Aorta (tissue), 5 donors: ENCODE data around the gene NEDD4L. TPM values are rescaled to one million over a fixed set of nuclear protein-coding genes. Genes with fewer than 3 reads are reported as not detected.

Experiments used
- ATAC-seq: fragments of 200-7000 bp; cut with Tn5 transposase; one replicate; pipeline ENCODE4 v1.9.1; 2022; ENCODE audit warnings: moderate library complexity; ENCODE audit not compliant: low FRiP score
- DNase-seq, 2 donors: peaks; one replicate each; pipeline ENCODE4 v3.0.0-alpha.2; 2020
- H3K27ac ChIP-seq, 2 donors: one replicate each; pipeline ENCODE4 v1.5.1; 2013; ENCODE audit warnings: low read length in 2 of 2, mild to moderate bottlenecking in 2 of 2, moderate library complexity in 2 of 2, control low read depth in 1 of 2, inconsistent platforms in 1 of 2, low read depth in 1 of 2
- H3K27me3 ChIP-seq, 2 donors: one replicate each; pipeline ENCODE4 v1.6.1; 2013; ENCODE audit warnings: control low read depth in 1 of 2, low read length in 1 of 2, mild to moderate bottlenecking in 1 of 2, moderate library complexity in 1 of 2; ENCODE audit not compliant: insufficient read depth in 2 of 2, control insufficient read depth in 1 of 2
- H3K36me3 ChIP-seq, 2 donors: one replicate each; pipeline ENCODE4 v1.6.1; 2013; ENCODE audit warnings: control low read depth in 1 of 2, low read length in 1 of 2, mild to moderate bottlenecking in 1 of 2; ENCODE audit not compliant: insufficient read depth in 2 of 2, control insufficient read depth in 1 of 2
- H3K4me1 ChIP-seq, 2 donors: one replicate each; pipeline ENCODE4 v1.6.1; 2013; ENCODE audit warnings: low read length in 2 of 2, control low read depth in 1 of 2, mild to moderate bottlenecking in 1 of 2, moderate library complexity in 1 of 2; ENCODE audit not compliant: insufficient read depth in 2 of 2, control insufficient read depth in 1 of 2
- H3K4me3 ChIP-seq, 2 donors: one replicate each; pipeline ENCODE4 v1.5.1; 2013; ENCODE audit warnings: low read length in 2 of 2, control low read depth in 1 of 2, mild to moderate bottlenecking in 1 of 2
- H3K9me3 ChIP-seq: one replicate; pipeline ENCODE4 v1.6.1; 2013; ENCODE audit warnings: mild to moderate bottlenecking, low read length; ENCODE audit not compliant: control insufficient read depth
- WGBS, 2 donors: extraction: QIAGEN DNeasy Blood & Tissue Kit; methylation state at CpG; one replicate each; pipeline ENCODE4 v1.1.7; 2013; 5-methylcytosine and 5-hydroxymethylcytosine counted together
- intact Hi-C, 2 donors: fragments of 100-400 bp; cut with DNase I; formaldehyde crosslinking; loops; one replicate each; pipeline versions ENCODE4 v1.14.2 to v1.15.0; 2022
- polyA plus RNA-seq, 2 donors: library from polyadenylated mRNA; stranded (reverse); fragments of 200-250 nt; gene quantifications; one replicate each; pipeline ENCODE4 v1.2.3, GENCODE V29; 2013
- total RNA-seq, 2 donors: library from RNA; stranded (reverse); fragmentation: NEBNext Ultra II Directional; extraction: Animal tissue kit (Norgen Biotek cat#: 25700); gene quantifications; one replicate each; pipeline ENCODE4 v1.2.1, GENCODE V29; 2021
- donor health status: healthy with polysubstance abuse.
- donor health status: Bipolar disorder and iron deficiency.
- donor health status: DM: no; HTN: no; CAD: no.
- donor health status: DM: no; HTN: no; CAD: no.
- donor health status: DM: yes; HTN: yes; CAD: no.

The NEDD4L gene
- total and polyA plus RNA-seq, 4 donors = 4.0 to 24.0 (median 17.8) TPM

DNA sequence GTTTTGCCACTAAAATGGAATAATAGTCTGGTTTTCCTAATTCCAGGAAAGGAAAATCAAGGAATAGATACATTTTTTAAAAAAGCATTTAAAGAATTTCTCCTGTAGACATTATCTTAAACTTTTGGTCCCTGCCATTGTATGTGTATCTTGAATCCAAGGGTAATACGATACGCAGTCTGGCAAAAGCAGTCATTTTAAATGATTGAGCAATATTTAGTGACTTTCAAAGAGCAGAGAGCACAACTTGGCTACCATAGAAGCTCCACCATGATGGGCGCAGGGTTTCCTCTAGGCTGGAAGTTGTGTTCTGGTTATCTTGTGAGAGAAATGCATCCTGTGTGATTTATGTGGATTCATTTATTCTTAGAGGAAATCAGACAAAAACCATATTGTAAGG is 92.9 kb downstream of the NEDD4L start:
- Histone ChIP-seq H3K27me3 (no peaks in the 10 kb centered on the region), H3K4me1 (no peaks in the 10 kb centered on the region), H3K36me3 (no peaks in the 10 kb centered on the region), H3K9me3 (no peaks in the 10 kb centered on the region), H3K27ac (no peak overlapping the region), H3K4me3 (no peak overlapping the region)
- DNase-seq (no peak), ATAC-seq (no peak)
- WGBS, 2 donors = 65 to 82% methylated on average over 3 of the region's 3 CpGs
- intact Hi-C loops = no loop called here

DNA sequence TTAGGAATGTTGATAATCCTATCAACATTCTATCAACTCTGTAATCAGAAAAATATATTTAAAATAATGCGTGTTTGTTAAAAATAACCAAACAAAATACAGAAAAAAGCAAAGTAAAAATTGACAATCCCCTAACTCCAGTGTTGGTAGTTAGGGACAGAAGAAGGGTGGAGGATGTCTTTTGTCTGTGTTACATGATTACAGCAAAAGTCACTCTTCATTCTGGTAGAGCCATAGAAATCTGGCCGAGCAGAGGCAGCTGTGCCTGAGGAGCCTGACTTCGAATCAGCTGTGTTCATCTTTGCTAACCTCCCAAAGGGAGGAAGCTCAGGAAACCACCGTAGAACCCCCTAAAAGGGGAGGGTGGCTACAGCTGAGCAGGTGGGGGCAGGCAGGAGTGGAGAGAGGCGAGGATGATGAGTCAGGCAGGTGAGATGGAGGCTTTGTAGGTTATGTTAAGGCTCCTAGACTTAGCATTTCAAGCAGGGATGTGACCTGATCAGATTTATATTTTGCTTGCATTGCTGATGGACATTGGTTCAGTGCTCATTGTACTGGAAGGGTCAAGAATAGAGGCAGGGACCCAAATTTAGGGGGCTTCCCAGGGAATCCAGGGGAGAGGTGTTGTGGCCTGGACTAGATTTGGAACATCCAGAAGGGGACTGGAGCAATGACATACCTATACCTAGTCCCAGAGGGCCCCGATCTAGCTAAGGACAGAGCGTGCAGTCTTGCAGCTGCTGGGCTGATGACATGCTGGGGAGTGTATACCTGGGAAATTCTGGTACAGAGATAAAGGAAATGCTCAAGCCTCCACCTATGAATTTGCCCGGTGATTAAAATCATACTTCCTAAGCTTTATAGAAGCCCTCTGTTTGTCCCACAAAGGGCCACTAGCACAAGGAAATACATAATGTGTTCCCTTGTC is 95.7 kb downstream of the NEDD4L start:
- DNase-seq = no peak
- ATAC-seq = no peak
- 87 to 88% methylated on average over 8 of the region's 8 CpGs for WGBS, 2 donors
- Histone ChIP-seq H3K27me3 (no peaks in the 10 kb centered on the region), H3K4me3 (no peak overlapping the region), H3K27ac (no peak overlapping the region), H3K36me3 (no peaks in the 10 kb centered on the region), H3K4me1 (no peaks in the 10 kb centered on the region), H3K9me3 (no peaks in the 10 kb centered on the region)
- intact Hi-C loops = no loop called here

DNA sequence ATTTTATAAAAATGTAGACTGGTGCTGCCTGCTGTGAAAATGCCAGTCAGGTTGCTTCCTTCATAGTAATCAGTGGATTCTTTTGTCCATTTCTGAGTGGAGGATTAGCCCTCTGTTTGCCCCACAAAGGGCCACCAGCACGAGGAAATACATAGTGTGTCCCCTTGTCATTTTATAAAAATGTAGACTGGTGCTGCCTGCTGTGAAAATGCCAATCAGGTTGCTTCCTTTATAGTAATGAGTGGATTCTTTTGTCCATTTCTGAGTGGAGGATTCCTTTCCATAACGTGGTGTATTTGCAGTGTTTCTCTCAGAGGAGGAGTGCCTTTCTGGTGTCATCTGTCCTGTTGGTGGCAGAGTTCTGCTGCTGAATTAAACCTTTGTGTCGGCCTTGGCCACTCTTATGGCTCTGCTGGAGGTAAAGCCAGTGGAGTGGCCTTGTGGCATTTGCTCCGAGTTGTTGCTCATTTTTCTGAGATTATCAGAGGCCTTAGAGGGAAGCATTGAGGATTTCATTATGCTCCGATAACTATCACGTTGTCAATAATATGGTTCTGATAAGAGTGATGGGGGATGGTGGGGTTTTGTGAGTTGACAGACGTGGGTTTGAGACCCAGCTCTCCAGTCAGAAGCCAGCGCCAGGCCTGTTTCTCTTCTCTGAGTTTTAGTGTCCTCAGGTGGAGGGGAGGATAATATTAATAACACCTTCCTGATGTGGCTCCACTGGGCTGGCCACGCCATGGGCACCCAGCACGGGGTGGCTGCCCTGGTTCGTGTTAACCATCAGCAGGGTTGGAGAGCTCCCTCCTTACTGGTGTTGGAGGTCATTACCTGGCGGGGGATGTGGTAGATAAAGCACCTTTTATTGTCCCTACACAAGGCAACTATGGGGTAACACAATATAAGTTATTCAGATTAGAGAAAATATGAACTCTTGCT is 96.6 kb downstream of the NEDD4L start:
- Histone ChIP-seq H3K9me3 (no peaks in the 10 kb centered on the region), H3K4me3 (no peak overlapping the region), H3K4me1 (no peaks in the 10 kb centered on the region), H3K36me3 (no peaks in the 10 kb centered on the region), H3K27me3 (no peaks in the 10 kb centered on the region), H3K27ac (no peak overlapping the region)
- intact Hi-C loops = no loop called here
- WGBS, 2 donors = 79 to 81% methylated on average over 12 of the region's 12 CpGs
- DNase-seq = no peak
- ATAC-seq = no peak

DNA sequence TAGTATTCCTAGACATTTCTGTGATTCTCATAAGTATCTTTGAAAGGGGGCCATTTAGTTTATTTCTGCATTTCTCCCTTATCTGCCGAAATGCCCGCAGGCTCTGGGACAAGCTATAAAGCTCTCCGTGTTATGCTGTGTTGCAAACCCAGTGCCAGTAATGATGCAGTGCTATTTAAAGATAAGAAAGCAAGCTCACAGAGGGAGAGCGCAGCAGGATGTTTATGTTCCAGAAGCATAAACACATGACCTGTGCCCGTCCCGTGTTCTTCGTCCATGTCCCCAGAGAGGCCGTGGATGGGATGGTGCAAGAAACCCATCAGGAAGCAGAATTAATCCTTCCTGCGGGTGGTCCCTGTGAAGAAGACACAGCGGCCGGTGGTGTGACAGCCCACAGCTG is 99.4 kb downstream of the NEDD4L start:
- Histone ChIP-seq H3K4me3 (no peak overlapping the region), H3K27ac (no peak overlapping the region), H3K4me1 (no peaks in the 10 kb centered on the region), H3K36me3 (no peaks in the 10 kb centered on the region), H3K27me3 (no peaks in the 10 kb centered on the region), H3K9me3 (no peaks in the 10 kb centered on the region)
- DNase-seq = no peak
- 35 to 41% methylated on average over 11 of the region's 11 CpGs for WGBS, 2 donors
- ATAC-seq = no peak
- intact Hi-C loops = no loop called here

DNA sequence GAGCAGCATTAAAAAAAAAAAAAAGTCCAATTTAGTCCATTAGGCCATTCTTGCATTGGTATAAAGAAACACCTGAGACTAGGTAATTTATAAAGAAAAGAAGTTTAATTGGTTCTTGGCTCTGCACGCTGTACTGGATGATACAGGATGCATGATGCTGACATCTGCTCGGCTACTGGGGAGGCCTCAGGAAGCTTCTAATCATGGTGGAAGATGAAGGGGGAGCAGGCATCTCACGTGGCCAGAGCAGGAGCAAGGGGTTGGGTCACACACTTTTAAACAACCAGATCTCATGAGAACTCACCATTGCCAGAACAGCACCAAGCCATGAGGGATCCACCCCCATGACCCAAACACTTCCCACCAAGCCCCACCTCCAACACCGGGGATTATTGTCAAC is 100.1 kb downstream of the NEDD4L start:
- Histone ChIP-seq H3K4me1 (no peaks in the 10 kb centered on the region), H3K4me3 (no peak overlapping the region), H3K9me3 (no peaks in the 10 kb centered on the region), H3K27ac (no peak overlapping the region), H3K36me3 (no peaks in the 10 kb centered on the region), H3K27me3 (no peaks in the 10 kb centered on the region)
- no peak for DNase-seq
- WGBS, 2 donors = 96 to 97% methylated on average over 4 of the region's 4 CpGs
- no peak for ATAC-seq
- intact Hi-C loops = no loop called here

DNA sequence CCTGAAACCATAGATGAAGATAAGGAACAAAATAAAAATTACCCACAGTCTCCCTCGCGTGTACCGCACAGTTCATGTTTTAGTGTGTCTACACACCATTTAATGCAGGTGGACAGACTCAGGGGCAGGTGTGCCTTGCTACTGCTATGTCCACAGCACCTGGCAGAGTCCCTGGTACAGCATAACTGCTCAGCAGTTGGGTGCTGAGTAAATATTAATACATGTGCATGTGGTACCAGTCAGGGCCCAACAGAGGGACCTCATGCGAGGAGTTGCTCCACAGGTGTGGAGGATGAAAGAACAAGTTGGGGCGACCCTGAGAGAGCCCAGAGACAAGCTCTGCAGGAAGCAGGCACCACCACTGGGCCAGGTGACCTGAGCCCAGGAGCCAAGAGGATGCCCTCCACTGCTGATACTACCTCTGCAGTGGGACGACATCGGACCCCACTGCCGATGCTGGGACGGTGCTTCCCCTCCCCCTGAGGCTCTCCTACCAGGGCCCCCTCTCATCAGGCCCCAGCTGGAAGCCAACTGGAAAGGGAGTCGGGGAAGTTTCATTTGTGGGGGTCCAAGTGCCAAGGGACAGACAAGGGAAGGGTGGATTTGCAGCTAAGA is 100.8 kb downstream of the NEDD4L start:
- intact Hi-C loops = no loop called here
- H3K36me3 ChIP-seq = no peaks in the 10 kb centered on the region
- 92% methylated on average over 10 of the region's 10 CpGs for WGBS, 2 donors
- no peak for DNase-seq
- H3K27me3 ChIP-seq = no peaks in the 10 kb centered on the region
- H3K4me1 ChIP-seq = no peaks in the 10 kb centered on the region
- H3K9me3 ChIP-seq = no peaks in the 10 kb centered on the region
- no peak overlapping the region for H3K27ac ChIP-seq
- ATAC-seq = no peak
- no peak overlapping the region for H3K4me3 ChIP-seq

GRCh38 chr18:58146099-58146498 is 102.1 kb downstream of the NEDD4L start:
- DNase-seq = no peak
- WGBS, 2 donors = 95 to 96% methylated on average over 8 of the region's 8 CpGs
- intact Hi-C loops = no loop called here
- no peak for ATAC-seq
- Histone ChIP-seq H3K4me3 (no peak overlapping the region), H3K9me3 (no peaks in the 10 kb centered on the region), H3K27me3 (no peaks in the 10 kb centered on the region), H3K36me3 (no peaks in the 10 kb centered on the region), H3K27ac (no peak overlapping the region), H3K4me1 (no peaks in the 10 kb centered on the region)

GRCh38 chr18:58148954-58149471 is 105.0 kb downstream of the NEDD4L start:
- H3K4me1 ChIP-seq = no peaks in the 10 kb centered on the region
- no peaks in the 10 kb centered on the region for H3K9me3 ChIP-seq
- no peak overlapping the region for H3K27ac ChIP-seq
- H3K36me3 ChIP-seq = no peaks in the 10 kb centered on the region
- ATAC-seq (no peak), DNase-seq (no peak)
- intact Hi-C loops = no loop called here
- H3K27me3 ChIP-seq = no peaks in the 10 kb centered on the region
- no peak overlapping the region for H3K4me3 ChIP-seq
- 85 to 89% methylated on average over 7 of the region's 7 CpGs for WGBS, 2 donors
